Keratinocyte (primary cell): ENCODE measurements around the gene ANKMY2. TPM values are rescaled to one million over a fixed set of nuclear protein-coding genes. Genes with fewer than 3 reads are reported as not detected.

Source experiments
- DNase-seq: peaks from one replicate; pipeline ENCODE4 v3.0.0-alpha.2; 2011; ENCODE audit warnings: low read depth, missing footprints, low spot score
- FAIRE-seq: peaks from 2 replicates; lab custom pipeline; 2011; peaks lifted over from hg19 to GRCh38; lab: Jason Lieb, UNC
- H2AFZ ChIP-seq: 2 replicates; pipeline ENCODE4 v1.6.0; 2012; ENCODE audit warnings: low read length, control low read depth, inconsistent platforms; ENCODE audit not compliant: control insufficient read depth
- H3K27ac ChIP-seq: 2 replicates; pipeline ENCODE4 v1.5.1; 2011; ENCODE audit warnings: low read length; ENCODE audit not compliant: control insufficient read depth, insufficient read depth
- H3K27me3 ChIP-seq: 3 replicates; pipeline ENCODE4 v1.6.0; 2011; ENCODE audit warnings: low read length; ENCODE audit not compliant: control insufficient read depth, insufficient read depth; ENCODE audit errors: extremely low read depth
- H3K36me3 ChIP-seq, 2 experiments: 2 replicates in 1 of 2; 3 replicates in 1 of 2; pipeline ENCODE4 v1.5.1; 2011; ENCODE audit warnings: low read length in 2 of 2, mild to moderate bottlenecking in 1 of 2; ENCODE audit not compliant: control insufficient read depth in 2 of 2, insufficient read depth in 2 of 2; ENCODE audit errors: extremely low read depth in 1 of 2
- H3K4me1 ChIP-seq: 3 replicates; pipeline ENCODE4 v1.5.1; 2011; ENCODE audit warnings: low read length; ENCODE audit not compliant: control insufficient read depth, insufficient read depth; ENCODE audit errors: extremely low read depth
- H3K4me2 ChIP-seq: 3 replicates; pipeline ENCODE4 v1.6.0; 2011; ENCODE audit warnings: low read depth, low read length; ENCODE audit not compliant: control insufficient read depth, insufficient read depth; ENCODE audit errors: extremely low read depth
- H3K4me3 ChIP-seq, 3 experiments: fragments of 200-600 bp in 1 of 3; sonication (generic) in 1 of 3; 2 replicates in 2 of 3; 3 replicates in 1 of 3; pipeline ENCODE4 v1.5.1; 2011 to 2016; ENCODE audit warnings: low read length in 3 of 3, mild to moderate bottlenecking in 3 of 3, control low read depth in 2 of 3, inconsistent platforms in 1 of 3, low read depth in 1 of 3, mixed read lengths in 1 of 3, mixed run types in 1 of 3, moderate library complexity in 1 of 3; ENCODE audit not compliant: control insufficient read depth in 2 of 3, insufficient read depth in 2 of 3; ENCODE audit errors: extremely low read depth in 1 of 3
- H3K79me2 ChIP-seq: 2 replicates; pipeline ENCODE4 v1.6.0; 2012; ENCODE audit warnings: low read length; ENCODE audit not compliant: control insufficient read depth, insufficient read depth
- H3K9ac ChIP-seq: 3 replicates; pipeline ENCODE4 v1.6.0; 2011; ENCODE audit warnings: low read length; ENCODE audit not compliant: control insufficient read depth, insufficient read depth; ENCODE audit errors: extremely low read depth
- H3K9me1 ChIP-seq: 3 replicates; pipeline ENCODE4 v1.6.0; 2011; ENCODE audit warnings: low read length; ENCODE audit not compliant: control insufficient read depth, insufficient read depth; ENCODE audit errors: extremely low read depth
- H3K9me3 ChIP-seq: 2 replicates; pipeline ENCODE4 v1.5.1; 2012; ENCODE audit warnings: low read depth, low read length; ENCODE audit not compliant: control insufficient read depth
- H4K20me1 ChIP-seq: 3 replicates; pipeline ENCODE4 v1.6.0; 2011; ENCODE audit warnings: low read length; ENCODE audit not compliant: control insufficient read depth, insufficient read depth; ENCODE audit errors: extremely low read depth
- EZH2 ChIP-seq: IDR thresholded peaks from one replicate; pipeline ENCODE4 v1.6.1; 2012; ENCODE audit warnings: inconsistent platforms, mild to moderate bottlenecking, low read length, moderate library complexity
- dilution Hi-C: fragments of 300-500 bp; cut with MboI; formaldehyde crosslinking; loops from one replicate; pipeline ENCODE4 v1.7.0; 2020; ENCODE audit warnings: low sequenced_read_pairs; ENCODE audit not compliant: extremely low pct_ligation_motif_present
- polyA plus RNA-seq, 5 experiments: library from polyadenylated mRNA; depleted of rRNA in 3 of 5; stranded (reverse) in 3 of 5; stranded (forward) in 1 of 5; unstranded in 1 of 5; fragments of >200 nt; gene quantifications; 1 replicate in 1 of 5; 2 replicates in 3 of 5; 3 replicates in 1 of 5; pipeline versions ENCODE4 v1.2.1 to v1.2.3, GENCODE V29; 2011 to 2012; ENCODE audit warnings: missing spikeins in 2 of 5, low read depth in 1 of 5, low replicate concordance in 1 of 5
- TF ChIP-seq, protein P1 (sequence below), 3 experiments: IDR thresholded peaks in 1 of 3; conservative IDR thresholded peaks in 1 of 3; optimal IDR thresholded peaks in 1 of 3; 2 replicates in 2 of 3; 3 replicates in 1 of 3; pipeline versions ENCODE3 to v1.5.1; 2011; ENCODE audit warnings: low read length in 3 of 3, mild to moderate bottlenecking in 3 of 3, moderate library complexity in 2 of 3, control low read depth in 1 of 3, inconsistent platforms in 1 of 3; ENCODE audit not compliant: insufficient read depth in 2 of 3; ENCODE audit errors: extremely low read depth in 1 of 3

The ANKMY2 gene
- polyA plus RNA-seq, 1 donor (not counting 4 experiments of a cell fraction or from before 2014, with no cell fraction given): 13.3 TPM

DNA sequence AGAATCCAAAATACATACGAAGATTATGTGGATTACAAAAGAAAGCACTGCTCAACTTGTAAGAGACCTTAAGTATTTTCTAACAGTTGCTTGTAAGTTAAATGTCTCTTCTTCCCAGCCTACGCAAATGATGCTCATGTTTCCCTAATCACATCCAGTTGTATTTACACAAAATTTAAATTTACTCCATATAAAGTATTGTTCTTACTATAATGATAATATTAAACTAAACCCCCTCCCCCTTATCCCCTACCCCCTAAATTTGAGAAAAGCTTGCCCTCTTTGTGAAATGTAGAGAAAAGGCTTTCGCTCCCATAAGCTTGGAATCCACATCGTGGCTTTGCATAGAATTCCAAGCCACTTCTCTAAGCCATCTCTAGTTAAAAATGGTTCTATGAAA lies 29.4 kb downstream of the ANKMY2 start:
- FAIRE-seq (no peak), DNase-seq (no peak)
- Histone ChIP-seq H3K79me2 (no peaks in the 10 kb centered on the region), H3K4me1 (no peaks in the 10 kb centered on the region), H4K20me1 (no peaks in the 10 kb centered on the region), H3K27ac (no peak overlapping the region), H3K4me2 (no peak overlapping the region), H3K4me3 (no peak overlapping the region), H3K27me3 (no peaks in the 10 kb centered on the region), H3K9me1 (no peaks in the 10 kb centered on the region), H3K9me3 (peaks cover 5% of the 10 kb centered on the region), H2AFZ (no peak overlapping the region), H3K9ac (no peak overlapping the region), H3K36me3 (peaks cover 0 to 1% of the 10 kb centered on the region in 2 experiments)
- dilution Hi-C loops: no loop called here
- TF ChIP-seq, protein P1, sequence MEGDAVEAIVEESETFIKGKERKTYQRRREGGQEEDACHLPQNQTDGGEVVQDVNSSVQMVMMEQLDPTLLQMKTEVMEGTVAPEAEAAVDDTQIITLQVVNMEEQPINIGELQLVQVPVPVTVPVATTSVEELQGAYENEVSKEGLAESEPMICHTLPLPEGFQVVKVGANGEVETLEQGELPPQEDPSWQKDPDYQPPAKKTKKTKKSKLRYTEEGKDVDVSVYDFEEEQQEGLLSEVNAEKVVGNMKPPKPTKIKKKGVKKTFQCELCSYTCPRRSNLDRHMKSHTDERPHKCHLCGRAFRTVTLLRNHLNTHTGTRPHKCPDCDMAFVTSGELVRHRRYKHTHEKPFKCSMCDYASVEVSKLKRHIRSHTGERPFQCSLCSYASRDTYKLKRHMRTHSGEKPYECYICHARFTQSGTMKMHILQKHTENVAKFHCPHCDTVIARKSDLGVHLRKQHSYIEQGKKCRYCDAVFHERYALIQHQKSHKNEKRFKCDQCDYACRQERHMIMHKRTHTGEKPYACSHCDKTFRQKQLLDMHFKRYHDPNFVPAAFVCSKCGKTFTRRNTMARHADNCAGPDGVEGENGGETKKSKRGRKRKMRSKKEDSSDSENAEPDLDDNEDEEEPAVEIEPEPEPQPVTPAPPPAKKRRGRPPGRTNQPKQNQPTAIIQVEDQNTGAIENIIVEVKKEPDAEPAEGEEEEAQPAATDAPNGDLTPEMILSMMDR (optimal IDR thresholded peaks at IDR 0.05 in 1 of 3, IDR thresholded peaks at IDR 0.05 in 1 of 3, conservative IDR thresholded peaks at IDR 0.05 in 1 of 3; ENCODE audit: extremely low read depth in 1 of 3, insufficient read depth in 2 of 3, low read length in 3 of 3): no peak
- no peak for TF ChIP-seq EZH2

DNA sequence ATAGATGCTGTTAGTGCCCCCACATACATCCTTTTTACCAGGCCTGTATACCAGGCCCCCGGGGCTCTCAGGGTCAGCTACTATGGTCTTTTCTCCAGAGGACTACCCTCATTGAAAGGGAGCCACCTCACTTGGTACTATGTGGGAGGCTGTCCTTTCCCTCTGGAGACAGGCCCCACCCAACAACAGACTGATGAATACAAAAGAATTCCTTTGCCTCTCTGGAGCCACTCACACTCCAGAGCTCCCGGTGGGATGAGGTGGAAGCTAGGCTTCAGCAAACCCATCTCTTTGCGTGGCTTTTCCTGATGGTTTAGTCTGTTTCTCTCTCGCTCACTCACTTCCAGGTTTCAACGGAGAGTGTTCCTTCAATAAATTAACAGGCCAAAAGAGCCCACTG lies 30.3 kb downstream of the ANKMY2 start:
- Histone ChIP-seq H3K4me1 (no peaks in the 10 kb centered on the region), H3K27me3 (no peaks in the 10 kb centered on the region), H3K9ac (no peak overlapping the region), H3K4me2 (no peak overlapping the region), H3K27ac (no peak overlapping the region), H3K36me3 (peaks cover 0 to 1% of the 10 kb centered on the region in 2 experiments), H3K79me2 (no peaks in the 10 kb centered on the region), H3K9me3 (peaks cover 3% of the 10 kb centered on the region), H2AFZ (no peak overlapping the region), H4K20me1 (no peaks in the 10 kb centered on the region), H3K9me1 (no peaks in the 10 kb centered on the region), H3K4me3 (no peak overlapping the region)
- DNase-seq (no peak), FAIRE-seq (no peak)
- TF ChIP-seq, protein P1 (optimal IDR thresholded peaks at IDR 0.05 in 1 of 3, IDR thresholded peaks at IDR 0.05 in 1 of 3, conservative IDR thresholded peaks at IDR 0.05 in 1 of 3; ENCODE audit: extremely low read depth in 1 of 3, insufficient read depth in 2 of 3, low read length in 3 of 3): no peak
- TF ChIP-seq EZH2: no peak
- dilution Hi-C loops: no loop called here
